GM19438 (cell line): Measurements from ENCODE around the gene MAP4K4.

Experiments used
- ATAC-seq: cut with Tn5 transposase; IDR thresholded peaks from one replicate; pipeline ENCODE4 v1.9.1; 2021; ENCODE audit warnings: low read depth; ENCODE audit not compliant: unreplicated experiment

Gene MAP4K4

GRCh38 chr2:101697124-101698013, at the start of gene MAP4K4:
MAP4K4 (plus strand) TSS chr2:101697707; CDS start chr2:101698081, 374 bp downstream.
- ATAC-seq: peak; percentile 53

- ATAC-seq: no peak
These were observed 44.0 kb upstream of the MAP4K4 start for GRCh38 chr2:101653469-101653868.

- no peak for ATAC-seq
These were observed 41.6 kb upstream of the MAP4K4 start for GRCh38 chr2:101655702-101656422.

GRCh38 chr2:101657787-101658186, 39.7 kb upstream of the MAP4K4 start:
- no peak for ATAC-seq

- ATAC-seq: no peak
These were observed 39.1 kb upstream of the MAP4K4 start for GRCh38 chr2:101658387-101658786.

- ATAC-seq: no peak
These were observed 32.2 kb upstream of the MAP4K4 start for GRCh38 chr2:101665312-101665711.

- no peak for ATAC-seq
These were observed 29.7 kb upstream of the MAP4K4 start for GRCh38 chr2:101667823-101668222.

GRCh38 chr2:101672047-101672446, 25.5 kb upstream of the MAP4K4 start:
- no peak for ATAC-seq

GRCh38 chr2:101673920-101674319, 23.6 kb upstream of the MAP4K4 start:
- no peak for ATAC-seq

- no peak for ATAC-seq
These were observed 22.0 kb upstream of the MAP4K4 start for GRCh38 chr2:101675512-101675911.

GRCh38 chr2:101676674-101677073, 20.8 kb upstream of the MAP4K4 start:
- no peak for ATAC-seq

- ATAC-seq: no peak
These were observed 19.8 kb upstream of the MAP4K4 start for GRCh38 chr2:101677658-101678057.

GRCh38 chr2:101678379-101678778, 19.1 kb upstream of the MAP4K4 start:
- ATAC-seq: no peak

GRCh38 chr2:101679037-101679726, 18.3 kb upstream of the MAP4K4 start:
- ATAC-seq: no peak

- no peak for ATAC-seq
These were observed 17.6 kb upstream of the MAP4K4 start for GRCh38 chr2:101679801-101680487.

GRCh38 chr2:101682311-101682710, 15.2 kb upstream of the MAP4K4 start:
- no peak for ATAC-seq

GRCh38 chr2:101684313-101684712, 13.2 kb upstream of the MAP4K4 start:
- ATAC-seq: no peak

- no peak for ATAC-seq
These were observed 9.2 kb upstream of the MAP4K4 start for GRCh38 chr2:101688261-101688660.

GRCh38 chr2:101689114-101689825, 8.2 kb upstream of the MAP4K4 start:
- no peak for ATAC-seq
